Left lung (tissue), 10 donors: ENCODE data around the gene OOSP4B. TPM values are rescaled to one million over a fixed set of nuclear protein-coding genes. Genes with fewer than 3 reads are reported as not detected.

Experiments
- ATAC-seq: fragments of 200-7000 bp; cut with Tn5 transposase; one replicate; pipeline ENCODE4 v1.9.1; 2020; ENCODE audit warnings: moderate library complexity
- DNase-seq, 4 donors: peaks; one replicate each; pipeline ENCODE4 v3.0.0-alpha.2; 2013 to 2020
- H3K27ac ChIP-seq, 2 donors: fragments of 200-600 bp; sonication (generic) in 1 of 2; one replicate each; pipeline versions ENCODE4 v1.5.0 to v1.8.0; 2020 to 2021
- H3K27me3 ChIP-seq, 2 donors: fragments of 200-600 bp; sonication (generic) in 1 of 2; one replicate each; pipeline versions ENCODE4 v1.5.0 to v1.8.0; 2020 to 2021
- H3K36me3 ChIP-seq, 2 donors: fragments of 200-600 bp; sonication (generic) in 1 of 2; one replicate each; pipeline versions ENCODE4 v1.5.0 to v1.8.0; 2020 to 2021
- H3K4me1 ChIP-seq, 2 donors: fragments of 200-600 bp; one replicate each; pipeline ENCODE4 v1.8.0; 2021
- H3K4me3 ChIP-seq, 2 donors: fragments of 200-600 bp; sonication (generic) in 1 of 2; one replicate each; pipeline versions ENCODE4 v1.5.0 to v1.8.0; 2020 to 2021; ENCODE audit warnings: mild to moderate bottlenecking in 1 of 2
- H3K9me3 ChIP-seq, 2 donors: fragments of 200-600 bp; sonication (generic) in 1 of 2; one replicate each; pipeline versions ENCODE4 v1.5.0 to v1.8.0; 2020 to 2021
- CTCF ChIP-seq, 2 donors: fragments of 200-600 bp; sonication (generic) in 1 of 2; IDR thresholded peaks; one replicate each; pipeline versions ENCODE4 v1.5.0 to v1.8.0; 2021; ENCODE audit warnings: antibody characterized with exemption in 2 of 2
- intact Hi-C, 2 donors: fragments of 100-400 bp; cut with DNase I; formaldehyde crosslinking; loops; one replicate each; pipeline versions ENCODE4 v1.11.2 to v1.14.2; 2022
- polyA plus RNA-seq, 6 donors: library from polyadenylated mRNA; unstranded; fragments of 120-200 nt; gene quantifications; one replicate each; pipeline ENCODE4 v1.2.1, GENCODE V29; 2013; ENCODE audit not compliant: insufficient read length in 6 of 6
- total RNA-seq, 2 donors: library from RNA; stranded (reverse); fragmentation: NEBNext Ultra II Directional; extraction: Animal tissue kit (Norgen Biotek cat#: 25700); gene quantifications; one replicate each; pipeline ENCODE4 v1.2.1, GENCODE V29; 2021
- donor health status: DM: no; HTN: yes; CAD: no.
- donor health status: DM: no; HTN: no; CAD: no.

Gene OOSP4B
- total and polyA plus RNA-seq, 8 donors: not detected

DNA sequence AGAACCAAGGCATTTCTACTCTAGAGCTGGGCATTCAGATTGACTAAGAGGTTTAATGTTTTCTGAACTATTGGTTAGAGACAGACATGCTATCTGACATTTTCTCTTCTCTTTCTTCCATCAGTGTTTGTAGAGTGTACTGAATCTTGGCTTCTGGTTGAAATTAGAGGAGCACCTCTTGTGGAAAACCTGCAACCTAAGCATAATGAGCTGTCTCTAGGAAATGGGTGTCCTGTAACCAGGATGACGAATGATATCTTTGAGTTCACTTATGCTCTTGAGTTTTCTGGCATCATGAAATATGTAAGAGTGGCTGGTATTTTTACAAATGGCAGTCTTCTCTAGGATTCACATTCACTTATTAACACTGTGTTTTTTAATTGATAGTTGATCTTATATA lies 33.8 kb upstream of the OOSP4B start:
- Histone ChIP-seq H3K4me3 (no peak overlapping the region), H3K4me1 (no peaks in the 10 kb centered on the region), H3K9me3 (no peaks in the 10 kb centered on the region), H3K36me3 (no peaks in the 10 kb centered on the region), H3K27me3 (no peaks in the 10 kb centered on the region), H3K27ac (no peak overlapping the region)
- no peak for ATAC-seq
- no peak for DNase-seq
- TF ChIP-seq CTCF (IDR thresholded peaks at IDR 0.05): no peak
- intact Hi-C loops: no loop called here

- TF ChIP-seq CTCF (IDR thresholded peaks at IDR 0.05): no peak
- intact Hi-C loops: no loop called here
Observed at GRCh38 chr11:59984368-59984767, 32.6 kb upstream of the OOSP4B start.

GRCh38 chr11:59990421-59990820 lies 26.6 kb upstream of the OOSP4B start:
- H3K4me1 ChIP-seq: no peaks in the 10 kb centered on the region
- no peak overlapping the region for H3K27ac ChIP-seq
- no peak overlapping the region for H3K4me3 ChIP-seq
- intact Hi-C loops: no loop called here
- H3K36me3 ChIP-seq: no peaks in the 10 kb centered on the region
- no peaks in the 10 kb centered on the region for H3K27me3 ChIP-seq
- ATAC-seq: no peak
- TF ChIP-seq CTCF (IDR thresholded peaks at IDR 0.05): no peak
- no peak for DNase-seq
- H3K9me3 ChIP-seq: peaks cover 0 to 18% of the 10 kb centered on the region in 2 donors

More at GRCh38 chr11:59984368-59984767, 32.6 kb upstream of the OOSP4B start:
- ATAC-seq (no peak), DNase-seq (no peak)
- no peaks in the 10 kb centered on the region for H3K36me3 ChIP-seq
- H3K27ac ChIP-seq: no peak overlapping the region
- H3K27me3 ChIP-seq: no peaks in the 10 kb centered on the region
- no peaks in the 10 kb centered on the region for H3K4me1 ChIP-seq
- peaks cover 0 to 2% of the 10 kb centered on the region in 2 donors for H3K9me3 ChIP-seq
- H3K4me3 ChIP-seq: no peak overlapping the region

DNA sequence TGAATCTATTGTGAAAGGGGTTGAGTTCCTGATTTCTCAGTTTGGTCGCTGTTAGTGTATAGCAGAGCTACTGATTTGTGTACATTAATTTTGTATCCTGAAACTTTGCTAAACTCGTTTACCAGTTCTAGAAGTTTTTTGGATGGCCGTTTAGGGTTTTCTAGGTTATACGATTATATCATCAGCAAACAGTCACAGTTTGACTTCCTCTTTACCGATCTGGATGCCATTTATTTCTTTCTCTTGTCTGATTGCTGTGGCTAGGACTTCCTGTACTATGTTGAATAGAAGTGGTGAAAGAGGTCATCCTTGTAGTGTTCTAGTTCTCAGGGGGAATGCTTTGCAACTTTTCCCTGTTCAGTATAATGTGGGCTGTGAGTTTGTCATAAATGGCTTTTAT lies 24.6 kb upstream of the OOSP4B start:
- Histone ChIP-seq H3K27ac (no peak overlapping the region), H3K36me3 (no peaks in the 10 kb centered on the region), H3K4me3 (no peak overlapping the region), H3K9me3 (peaks cover 0 to 18% of the 10 kb centered on the region in 2 donors), H3K27me3 (no peaks in the 10 kb centered on the region), H3K4me1 (no peaks in the 10 kb centered on the region)
- TF ChIP-seq CTCF (IDR thresholded peaks at IDR 0.05): no peak
- no peak for ATAC-seq
- DNase-seq: no peak
- intact Hi-C loops: no loop called here

GRCh38 chr11:59997800-59998199 lies 19.2 kb upstream of the OOSP4B start:
- ATAC-seq (peak; percentile 63), DNase-seq (no peak)
- Histone ChIP-seq H3K9me3 (no peaks in the 10 kb centered on the region), H3K36me3 (no peaks in the 10 kb centered on the region), H3K4me1 (no peaks in the 10 kb centered on the region), H3K27me3 (no peaks in the 10 kb centered on the region), H3K4me3 (peak overlapping the region in 1 of 2 donors; percentile 2), H3K27ac (no peak overlapping the region)
- intact Hi-C loops: no loop called here
- TF ChIP-seq CTCF (IDR thresholded peaks at IDR 0.05): no peak
